ENCODE data around the gene FRMD4B. TPM values are rescaled to one million over a fixed set of nuclear protein-coding genes. Genes with fewer than 3 reads are reported as not detected.

FRMD4B gene
- total RNA-seq, 1 donor from 2014 or later = 140 TPM

GRCh38 chr3:69201658-69202057 lies 184.2 kb downstream of the FRMD4B start:
- DNase-seq (ENCODE audit: low spot score in 2 of 2, unreplicated experiment in 2 of 2) = no peak
- Mint-ChIP-seq H3K9me3 (no peaks in the 10 kb centered on the region), H3K27ac (peak overlapping the region; percentile 93), H3K4me3 (peak overlapping the region; percentile 30), H3K36me3 (peaks cover 16% of the 10 kb centered on the region), H3K27me3 (ENCODE audit: low read depth) (no peaks in the 10 kb centered on the region), H3K4me1 (peaks cover 63% of the 10 kb centered on the region)
- no peak for TF ChIP-seq CTCF (IDR thresholded peaks at IDR 0.05; ENCODE audit: unreplicated experiment)

DNA sequence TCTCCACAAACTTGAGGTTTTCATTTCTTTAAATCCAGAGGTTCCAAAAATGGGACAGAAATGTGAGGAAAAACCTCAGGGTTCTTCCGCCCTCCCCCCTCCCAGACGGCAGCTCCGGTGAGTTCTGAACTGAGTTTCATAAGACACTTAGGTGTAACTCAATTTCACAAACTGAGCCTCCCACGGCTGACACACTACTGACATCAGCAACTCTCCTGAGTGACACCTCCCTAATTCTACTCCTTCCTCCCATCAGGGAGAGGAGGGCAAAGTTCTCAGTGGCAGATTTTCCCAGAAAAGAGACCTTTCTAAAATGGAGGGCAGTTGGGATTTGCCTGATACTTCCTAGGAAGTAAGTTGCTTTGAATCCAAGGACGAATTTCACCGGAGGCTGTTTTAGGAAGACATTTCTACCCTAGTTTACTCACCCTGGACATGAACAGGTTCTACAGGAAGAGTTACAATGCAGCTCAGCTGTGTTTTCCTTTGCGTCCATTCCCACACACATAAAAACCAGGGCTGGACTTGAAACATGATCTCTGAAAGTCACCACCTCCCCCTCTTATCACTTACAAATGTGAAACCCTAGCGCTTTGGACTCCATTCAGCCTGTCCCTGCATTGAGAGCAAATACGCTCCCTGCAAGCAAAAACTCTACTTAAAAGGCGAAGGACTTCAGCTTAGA lies 185.4 kb downstream of the FRMD4B start:
- DNase-seq (ENCODE audit: low spot score in 2 of 2, unreplicated experiment in 2 of 2) = peak in 1 of 2 experiments; percentile 50
- Mint-ChIP-seq H3K27ac (peak overlapping the region; percentile 96), H3K9me3 (no peaks in the 10 kb centered on the region), H3K4me3 (peak overlapping the region; percentile 72), H3K27me3 (ENCODE audit: low read depth) (no peaks in the 10 kb centered on the region), H3K36me3 (peaks cover 23% of the 10 kb centered on the region), H3K4me1 (peaks cover 68% of the 10 kb centered on the region)
- TF ChIP-seq CTCF (IDR thresholded peaks at IDR 0.05; ENCODE audit: unreplicated experiment) = no peak

GRCh38 chr3:69199942-69200341 lies 185.9 kb downstream of the FRMD4B start:
- no peaks in the 10 kb centered on the region for H3K9me3 Mint-ChIP-seq
- peak overlapping the region; percentile 96 for H3K27ac Mint-ChIP-seq
- peak overlapping the region; percentile 72 for H3K4me3 Mint-ChIP-seq
- no peak for TF ChIP-seq CTCF (IDR thresholded peaks at IDR 0.05; ENCODE audit: unreplicated experiment)
- no peaks in the 10 kb centered on the region for H3K27me3 Mint-ChIP-seq (ENCODE audit: low read depth)
- H3K4me1 Mint-ChIP-seq = peaks cover 70% of the 10 kb centered on the region
- DNase-seq (ENCODE audit: low spot score in 2 of 2, unreplicated experiment in 2 of 2) = no peak
- peaks cover 29% of the 10 kb centered on the region for H3K36me3 Mint-ChIP-seq

GRCh38 chr3:69197922-69198530 lies 187.9 kb downstream of the FRMD4B start:
- no peaks in the 10 kb centered on the region for H3K27me3 Mint-ChIP-seq (ENCODE audit: low read depth)
- peaks cover 63% of the 10 kb centered on the region for H3K4me1 Mint-ChIP-seq
- TF ChIP-seq CTCF (IDR thresholded peaks at IDR 0.05; ENCODE audit: unreplicated experiment) = no peak
- peak overlapping the region; percentile 72 for H3K4me3 Mint-ChIP-seq
- H3K36me3 Mint-ChIP-seq = peaks cover 37% of the 10 kb centered on the region
- H3K9me3 Mint-ChIP-seq = no peaks in the 10 kb centered on the region
- DNase-seq (ENCODE audit: low spot score in 2 of 2, unreplicated experiment in 2 of 2) = no peak
- H3K27ac Mint-ChIP-seq = peak overlapping the region; percentile 84

DNA sequence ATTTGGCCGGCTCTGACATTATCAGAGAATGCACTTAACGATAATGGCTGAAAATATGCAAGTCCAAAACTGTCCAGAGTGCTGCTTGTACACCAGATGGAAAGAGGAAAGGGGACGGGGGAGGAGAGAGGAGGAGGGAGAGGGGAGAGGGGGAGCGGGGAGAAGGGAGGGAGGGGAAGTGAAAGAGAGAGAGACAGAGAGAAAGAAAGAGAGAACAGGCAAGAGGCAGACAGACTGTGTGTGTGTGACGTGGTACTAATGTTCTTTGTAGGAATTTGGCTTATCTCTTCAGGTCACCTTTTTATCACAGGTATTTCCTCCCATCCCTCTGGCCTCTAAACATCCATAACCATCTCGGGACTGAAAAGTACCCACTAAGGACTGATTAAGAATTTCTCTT lies 188.4 kb downstream of the FRMD4B start:
- Mint-ChIP-seq H3K4me3 (peak overlapping the region; percentile 36), H3K9me3 (no peaks in the 10 kb centered on the region), H3K4me1 (peaks cover 59% of the 10 kb centered on the region), H3K27me3 (ENCODE audit: low read depth) (no peaks in the 10 kb centered on the region), H3K36me3 (peaks cover 37% of the 10 kb centered on the region), H3K27ac (peak overlapping the region; percentile 84)
- no peak for TF ChIP-seq CTCF (IDR thresholded peaks at IDR 0.05; ENCODE audit: unreplicated experiment)
- no peak for DNase-seq (ENCODE audit: low spot score in 2 of 2, unreplicated experiment in 2 of 2)

All from mesothelial cell of epicardium (in vitro differentiated cells).